HG03575 (cell line): ENCODE measurements around the gene LCE3E.

Experiments used
- ATAC-seq: cut with Tn5 transposase; IDR thresholded peaks from one replicate; pipeline ENCODE4 v1.9.1; 2021; ENCODE audit not compliant: unreplicated experiment, insufficient number of reproducible peaks, low FRiP score; ENCODE audit errors: extremely low read depth

The LCE3E gene

GRCh38 chr1:152519851-152520250 is 46.7 kb downstream of the LCE3E start:
- ATAC-seq = no peak

DNA sequence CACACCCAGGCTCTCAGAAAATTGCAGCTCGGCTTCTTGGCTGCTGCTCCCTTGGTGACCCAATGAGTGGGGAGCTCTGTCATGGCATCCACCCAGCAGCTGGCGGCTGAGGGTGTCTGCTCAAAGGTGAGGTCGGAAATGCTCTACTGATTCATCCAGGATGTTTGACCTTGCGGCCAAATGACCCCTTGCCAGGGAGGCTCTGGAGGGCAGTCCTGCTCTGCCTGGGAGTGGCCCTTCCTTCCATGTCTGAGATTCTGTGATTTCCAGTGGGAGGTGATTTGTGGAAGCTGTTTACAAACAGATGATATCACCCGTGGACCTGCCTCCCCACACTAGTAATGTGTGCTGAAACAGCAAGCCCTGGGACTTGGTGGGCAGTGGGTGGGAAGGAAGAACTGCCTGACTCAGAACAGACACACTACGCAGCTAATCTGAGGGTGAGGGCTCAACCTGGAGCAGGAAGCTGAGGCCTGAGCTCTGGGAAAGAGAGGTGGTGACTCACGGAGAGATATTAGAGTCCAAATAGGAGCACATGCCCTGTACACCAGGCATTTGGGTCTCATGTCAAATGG is 49.3 kb downstream of the LCE3E start:
- ATAC-seq = no peak

DNA sequence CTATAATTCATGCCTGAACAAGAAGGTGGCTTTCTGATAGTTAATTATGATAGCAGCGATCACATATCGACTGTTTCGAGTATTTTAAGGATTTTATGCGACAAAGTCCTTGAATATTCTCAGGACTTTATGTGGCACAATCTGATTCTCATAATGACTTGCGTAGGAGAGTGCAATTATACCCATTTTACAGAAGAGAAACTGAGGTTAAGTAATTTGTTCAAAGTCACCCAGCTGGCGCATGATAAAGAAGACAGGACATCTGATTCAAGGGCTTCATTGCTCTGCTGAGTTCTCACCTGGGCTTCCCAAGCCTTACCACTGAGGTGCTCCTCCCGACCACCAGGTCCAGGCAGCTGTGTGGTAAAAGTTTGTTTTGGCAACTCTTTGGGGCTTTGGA is 50.5 kb downstream of the LCE3E start:
- no peak for ATAC-seq
